Lower leg skin (tissue), 3 donors: ENCODE data around the gene MORC1.

Experiments used
- CTCF ChIP-seq, 3 donors: fragments of 450-650 bp; IDR thresholded peaks; one replicate each; pipeline ENCODE4 v1.5.1; 2016; ENCODE audit warnings: antibody characterized with exemption in 3 of 3, mild to moderate bottlenecking in 3 of 3, moderate library complexity in 2 of 3
- POLR2A ChIP-seq, 2 donors: fragments of 450-650 bp; IDR thresholded peaks; one replicate each; pipeline ENCODE4 v1.6.1; 2016 to 2017; ENCODE audit warnings: antibody characterized with exemption in 2 of 2, mild to moderate bottlenecking in 1 of 2, moderate library complexity in 1 of 2

- TF ChIP-seq POLR2A (IDR thresholded peaks at IDR 0.05) (no peak), CTCF (IDR thresholded peaks at IDR 0.05) (no peak)
Observed at GRCh38 chr3:109028753-109029152, 89.2 kb downstream of the MORC1 start.
